ENCODE measurements around the gene PLK3.
"Not testable (repeated sequence)": the region's sequence is repeated elsewhere in the genome, so short reads cannot be mapped to it uniquely, and the experiment has no call there.

Gene PLK3

GRCh38 chr1:44829506-44830384, 29.6 kb downstream of the PLK3 start:
- no peak for DNase-seq

DNA sequence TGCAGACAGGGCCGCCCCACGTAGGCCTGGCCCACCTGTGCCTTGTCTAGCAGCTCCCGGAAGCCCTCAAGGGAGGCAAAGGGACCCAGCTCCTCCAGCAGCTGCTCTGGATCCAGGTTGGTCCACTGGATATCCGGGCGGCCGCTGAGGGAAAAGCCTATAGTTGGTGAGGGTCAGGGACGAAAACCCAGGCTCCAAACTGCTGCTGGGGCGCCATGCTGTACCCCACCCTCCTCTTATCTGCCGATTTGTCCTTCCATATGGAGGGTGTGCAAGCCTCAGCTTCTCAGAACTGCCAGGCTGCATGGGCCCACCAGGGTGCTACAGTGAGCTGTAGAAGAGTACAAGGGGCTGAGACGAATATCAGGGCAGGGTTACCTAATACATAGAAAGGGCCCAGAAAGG, 30.7 kb downstream of the PLK3 start:
- DNase-seq, result no peak

GRCh38 chr1:44831516-44831915, 31.3 kb downstream of the PLK3 start:
- peak in 1 of 2 experiments; percentile 14 for DNase-seq

DNA sequence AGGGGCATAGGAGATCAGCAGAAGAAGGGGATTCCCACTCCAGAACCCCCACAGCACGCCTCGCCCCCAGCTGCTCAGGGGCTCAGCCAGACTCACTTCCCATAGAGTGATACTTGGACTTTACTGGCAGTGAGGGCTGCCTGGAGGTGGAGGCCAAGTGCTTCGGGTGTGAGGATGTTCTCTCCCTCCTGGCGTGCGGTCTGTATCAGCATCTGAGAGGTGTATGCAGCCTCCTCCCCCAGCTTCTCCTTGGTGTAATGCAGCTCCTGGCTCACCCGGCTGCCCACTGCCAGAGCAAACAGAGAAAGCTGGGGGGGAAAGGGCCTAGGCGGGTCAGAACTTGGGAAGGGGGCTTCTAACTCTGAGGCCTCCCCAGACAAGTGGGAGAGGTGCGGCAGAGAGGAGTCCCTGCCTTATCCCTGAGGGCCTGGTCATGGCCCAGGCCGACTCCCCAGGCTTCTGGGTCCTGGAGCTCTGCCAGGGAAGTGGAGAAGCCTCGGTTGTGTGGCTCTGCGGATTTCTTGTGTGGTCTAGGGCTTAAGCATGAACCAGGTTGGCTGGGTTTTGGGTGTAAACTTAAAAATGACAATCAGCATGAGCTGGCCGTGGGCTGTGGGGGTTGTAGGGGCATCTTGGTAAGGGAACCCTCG, 32.0 kb downstream of the PLK3 start:
- no peak for DNase-seq

DNA sequence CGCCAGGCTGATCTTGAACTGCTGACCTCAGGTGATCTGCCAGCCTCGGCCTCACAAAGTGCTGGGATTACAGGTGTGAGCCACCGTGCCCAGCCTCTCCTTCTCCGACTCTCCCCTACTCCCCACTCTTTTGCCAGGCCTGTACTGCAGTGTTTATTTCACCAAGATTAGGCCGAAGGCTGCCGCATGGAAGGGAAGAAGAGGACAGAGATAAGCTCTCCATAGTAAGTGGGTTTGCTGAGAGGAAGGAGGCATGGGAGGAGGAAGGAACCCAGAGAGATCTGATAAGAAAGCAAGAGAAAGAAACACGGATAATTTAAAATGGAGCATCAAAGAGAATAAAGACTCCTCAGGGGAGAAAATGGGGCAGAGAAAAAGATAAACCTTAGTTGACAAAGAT, 34.2 kb downstream of the PLK3 start:
- no peak for DNase-seq

- DNase-seq, result peak; percentile 66 to 90
Observed at GRCh38 chr1:44835738-44836675, 35.8 kb downstream of the PLK3 start.

DNA sequence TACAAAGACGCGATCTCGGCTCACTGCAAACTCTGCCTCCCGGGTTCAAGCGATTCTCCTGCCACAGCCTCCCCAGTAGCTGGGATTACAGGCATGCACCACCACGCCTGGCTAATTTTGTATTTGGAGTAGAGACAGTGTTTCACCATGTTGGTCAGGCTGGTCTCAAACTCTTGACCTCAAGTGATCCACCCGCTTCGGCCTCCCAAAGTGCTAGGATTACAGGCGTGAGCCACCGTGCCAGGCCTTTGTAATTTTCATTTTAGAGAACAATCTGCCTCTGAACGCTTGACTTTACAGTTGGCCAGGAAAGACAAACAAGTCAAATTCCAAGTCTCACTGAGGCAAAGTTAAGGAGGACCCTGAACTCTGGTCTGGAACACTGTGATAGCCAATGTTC, 38.1 kb downstream of the PLK3 start:
- DNase-seq, result not testable (repeated sequence)

DNA sequence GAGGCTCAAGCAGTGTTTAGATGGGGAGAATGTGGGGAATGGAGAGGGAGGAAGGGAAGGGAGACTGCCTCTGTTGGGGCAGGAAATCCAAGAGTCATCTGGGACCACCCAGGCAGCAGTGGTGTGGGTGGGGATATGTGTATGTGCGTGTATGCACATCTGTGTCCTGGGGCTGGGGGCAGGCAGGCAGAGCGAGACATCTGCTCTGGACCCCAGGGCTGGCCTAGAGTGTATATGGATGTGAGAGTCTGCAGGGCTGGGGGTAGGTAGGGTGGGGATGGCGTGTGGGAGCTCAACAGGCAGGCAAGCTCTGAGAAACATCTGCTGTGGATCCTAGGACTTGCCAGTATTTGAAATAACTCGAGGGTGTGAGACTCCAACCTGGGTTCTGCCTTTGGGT, 39.4 kb downstream of the PLK3 start:
- DNase-seq, result peak in 1 of 2 experiments; percentile 17

GRCh38 chr1:44842486-44842861, 42.3 kb downstream of the PLK3 start:
- peak in 1 of 2 experiments; percentile 33 for DNase-seq

DNA sequence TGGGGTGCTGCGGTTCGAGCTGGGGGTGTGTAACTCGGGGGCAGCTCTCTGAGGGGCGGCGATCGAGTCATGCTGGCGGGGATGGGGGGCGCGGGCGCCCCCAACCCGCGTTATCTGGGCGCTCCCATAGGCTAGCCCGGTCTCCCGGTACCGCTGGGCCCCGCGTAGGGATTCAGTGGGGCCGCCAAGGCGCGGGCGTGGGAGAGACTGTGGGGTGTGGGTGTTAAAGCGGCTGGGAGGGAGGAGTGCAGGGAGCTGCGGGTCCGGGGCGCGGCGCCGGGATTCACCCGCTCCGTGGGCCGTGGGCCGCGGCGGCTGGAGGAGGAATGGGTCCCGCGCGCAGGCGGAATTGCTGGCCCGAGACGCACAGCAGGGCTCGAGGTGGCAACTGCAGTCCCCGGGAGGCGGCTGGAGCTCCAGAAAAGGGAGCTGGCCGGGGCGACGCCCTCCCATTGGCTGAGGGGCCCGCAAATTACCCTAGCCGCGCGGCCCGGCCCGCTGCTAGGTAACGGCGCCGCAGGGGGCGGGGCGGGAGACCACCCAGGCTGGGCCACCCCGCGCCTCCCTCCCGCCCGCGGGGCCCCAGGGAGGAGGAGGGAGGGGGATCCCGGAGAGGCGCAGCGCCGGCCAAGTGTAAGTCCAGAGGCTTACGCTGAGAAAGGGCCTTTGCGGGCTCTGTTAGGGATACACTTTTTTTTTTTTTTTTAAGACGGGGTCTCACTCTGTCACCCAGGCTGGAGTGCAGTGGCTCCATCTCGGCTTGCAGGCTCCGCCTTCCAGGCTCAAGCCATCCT, 42.9 kb downstream of the PLK3 start, which contains the start of gene PTCH2:
TSS of gene PTCH2 (minus strand) at position 392 of the 794 bp plus-strand sequence. CDS start at position 71, 321 bp downstream.
- DNase-seq, result peak; percentile 75 to 86

GRCh38 chr1:44846985-44847384, 46.8 kb downstream of the PLK3 start:
- DNase-seq, result no peak

DNA sequence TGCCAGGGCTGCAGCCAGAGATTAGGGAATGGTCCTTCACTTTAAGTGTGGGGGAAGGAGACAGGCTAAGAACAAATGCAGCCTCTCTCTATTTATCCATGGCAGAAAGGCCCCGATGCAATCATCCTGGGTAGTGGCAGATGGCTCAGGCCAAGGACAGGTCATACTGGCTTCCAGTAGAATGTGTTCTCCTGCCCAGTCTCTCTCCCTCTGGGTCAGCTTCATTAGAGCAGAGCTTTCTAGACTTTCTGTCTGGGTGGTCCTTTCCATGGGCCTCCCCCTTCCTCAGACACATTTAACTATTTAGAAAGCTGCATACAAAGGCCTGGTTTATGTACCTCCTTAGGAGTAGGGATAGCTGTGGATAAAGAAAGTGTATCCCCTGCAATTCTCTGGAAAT, 47.7 kb downstream of the PLK3 start:
- no peak for DNase-seq

DNA sequence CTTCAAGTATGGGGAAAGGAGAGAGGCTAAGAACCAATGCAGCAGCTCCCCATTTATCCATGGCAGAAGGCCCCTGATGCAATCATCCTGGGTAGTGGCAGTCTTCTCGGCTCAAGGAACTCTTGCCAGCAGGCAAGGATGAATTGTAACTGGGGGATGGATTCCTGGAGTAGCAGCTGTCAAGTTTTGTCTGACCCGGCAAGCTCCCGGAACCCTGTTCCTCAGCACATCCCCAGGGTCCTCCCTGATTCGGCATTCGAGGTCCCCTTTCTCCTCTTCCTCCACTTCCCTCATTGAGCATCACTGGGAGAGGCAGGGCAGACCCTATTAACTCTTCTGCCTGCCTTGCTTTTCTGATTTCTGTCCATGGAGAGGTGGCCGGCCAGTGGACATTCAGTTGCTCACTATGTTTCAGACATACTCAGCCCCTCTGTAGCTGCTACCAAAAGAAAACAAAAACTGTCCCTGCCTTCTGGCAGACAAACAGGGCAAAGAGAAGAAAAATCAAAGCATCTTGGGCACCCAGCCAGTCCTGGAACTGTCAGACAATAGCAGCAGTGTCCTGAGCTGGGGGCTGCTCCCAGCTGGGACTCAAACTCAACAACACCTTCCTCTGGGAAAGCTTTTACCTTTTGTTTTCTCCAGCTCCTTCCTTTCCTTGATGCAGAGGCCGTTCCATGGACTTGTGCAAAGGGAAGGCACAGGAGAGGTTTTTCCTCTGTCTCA, 48.4 kb downstream of the PLK3 start:
- DNase-seq, result peak in 1 of 2 experiments; percentile 4

DNA sequence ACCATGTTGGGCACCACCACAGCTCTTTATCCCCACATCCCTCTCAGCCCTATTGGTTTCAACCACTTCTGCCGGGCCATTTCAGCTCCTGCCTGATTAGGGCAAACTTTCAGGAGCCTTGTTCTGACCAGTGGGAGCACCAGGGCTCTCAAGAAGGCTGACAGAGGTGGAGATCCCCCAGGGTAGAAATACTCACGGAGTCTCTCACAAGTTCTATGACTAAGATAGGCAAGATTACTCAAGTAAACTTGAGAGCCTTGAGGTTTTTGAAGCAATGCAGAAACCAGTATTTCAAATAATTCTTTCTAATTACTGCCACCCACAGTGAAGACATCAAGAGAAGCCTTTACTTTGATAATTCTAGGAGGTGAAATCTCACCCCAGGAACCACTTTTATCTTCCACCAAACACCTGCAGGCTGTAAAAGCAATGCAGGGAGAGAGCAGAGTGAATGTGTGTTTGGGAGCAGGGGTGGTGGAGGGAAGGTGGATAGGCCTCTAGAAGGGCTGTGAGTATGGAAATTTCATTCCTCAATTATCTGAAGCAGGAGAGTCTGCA, 49.5 kb downstream of the PLK3 start:
- DNase-seq, result no peak

DNA sequence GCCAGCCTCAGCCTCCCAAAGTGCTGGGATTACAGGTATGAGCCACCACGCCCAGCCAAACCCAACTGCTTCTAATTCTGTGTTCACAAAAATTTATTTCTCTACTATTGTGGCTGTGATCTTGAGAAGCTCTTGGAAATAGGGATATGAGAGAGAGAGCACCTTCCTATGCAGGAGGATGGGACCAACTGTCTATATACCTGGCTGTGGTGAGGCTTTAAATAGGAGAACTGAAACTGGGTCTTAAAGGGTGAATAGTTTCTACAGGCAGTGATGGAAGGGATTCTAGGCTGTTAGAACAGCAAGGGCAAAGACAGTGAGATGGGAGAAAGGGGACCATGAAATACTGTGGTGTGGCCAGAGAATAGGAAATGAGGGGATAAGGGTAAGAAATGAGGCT, 51.1 kb downstream of the PLK3 start:
- no peak for DNase-seq

- DNase-seq, result no peak
Observed at GRCh38 chr1:44853201-44853600, 53.0 kb downstream of the PLK3 start.

- no peak for DNase-seq
Observed at GRCh38 chr1:44854970-44855369, 54.8 kb downstream of the PLK3 start.
